ENCODE results near the gene ACER1. TPM values are rescaled to one million over a fixed set of nuclear protein-coding genes. Genes with fewer than 3 reads are reported as not detected.
"Not testable (repeated sequence)": the region's sequence is repeated elsewhere in the genome, so short reads cannot be mapped to it uniquely, and the experiment has no call there.

The ACER1 gene
- polyA plus RNA-seq, 1 donor (not counting 4 experiments of a cell fraction or from before 2014, with no cell fraction given), result 0.38 TPM

- no peaks in the 10 kb centered on the region for H4K20me1 ChIP-seq (ENCODE audit: control insufficient read depth, extremely low read depth, insufficient read depth, low read length)
- no peaks in the 10 kb centered on the region for H3K79me2 ChIP-seq (ENCODE audit: control insufficient read depth, insufficient read depth, low read length)
- no peak overlapping the region for H3K27ac ChIP-seq (ENCODE audit: control insufficient read depth, insufficient read depth, low read length)
- no peak overlapping the region for H3K4me2 ChIP-seq (ENCODE audit: control insufficient read depth, extremely low read depth, insufficient read depth, low read depth, low read length)
- no peak overlapping the region for H2AFZ ChIP-seq (ENCODE audit: control insufficient read depth, low read length)
- H3K9ac ChIP-seq (ENCODE audit: control insufficient read depth, extremely low read depth, insufficient read depth, low read length), result no peak overlapping the region
- TF ChIP-seq EZH2 (IDR thresholded peaks at IDR 0.05; ENCODE audit: low read length) (no peak), CTCF (optimal IDR thresholded peaks at IDR 0.05 in 1 of 3, IDR thresholded peaks at IDR 0.05 in 1 of 3, conservative IDR thresholded peaks at IDR 0.05 in 1 of 3; ENCODE audit: extremely low read depth in 1 of 3, insufficient read depth in 2 of 3, low read length in 3 of 3) (no peak)
- DNase-seq (ENCODE audit: low read depth, low spot score), result no peak
- H3K27me3 ChIP-seq (ENCODE audit: control insufficient read depth, extremely low read depth, insufficient read depth, low read length), result no peaks in the 10 kb centered on the region
- dilution Hi-C loops (cut with MboI; ENCODE audit: extremely low pct_ligation_motif_present, low sequenced_read_pairs), result loop anchor here (25.0 kb wide), 1 partner anchor 249 kb away; no protein-coding TSS in a partner anchor
- H3K4me3 ChIP-seq (ENCODE audit: control insufficient read depth in 2 of 3, extremely low read depth in 1 of 3, insufficient read depth in 2 of 3, low read depth in 1 of 3, low read length in 3 of 3), result no peak overlapping the region
- no peak for FAIRE-seq
- peaks cover 15% of the 10 kb centered on the region for H3K9me3 ChIP-seq (ENCODE audit: control insufficient read depth, low read depth, low read length)
- no peaks in the 10 kb centered on the region for H3K36me3 ChIP-seq (ENCODE audit: control insufficient read depth in 2 of 2, extremely low read depth in 1 of 2, insufficient read depth in 2 of 2, low read length in 2 of 2)
- H3K9me1 ChIP-seq (ENCODE audit: control insufficient read depth, extremely low read depth, insufficient read depth, low read length), result no peaks in the 10 kb centered on the region
- no peaks in the 10 kb centered on the region for H3K4me1 ChIP-seq (ENCODE audit: control insufficient read depth, extremely low read depth, insufficient read depth, low read length)
These were observed 46.7 kb downstream of the ACER1 start for GRCh38 chr19:6286676-6287075.

GRCh38 chr19:6282393-6282792, 51.0 kb downstream of the ACER1 start:
- H3K79me2 ChIP-seq (ENCODE audit: control insufficient read depth, insufficient read depth, low read length), result peaks cover 18% of the 10 kb centered on the region
- not testable (repeated sequence) for DNase-seq (ENCODE audit: low read depth, low spot score); H3K27me3 ChIP-seq (ENCODE audit: control insufficient read depth, extremely low read depth, insufficient read depth, low read length); H3K4me3 ChIP-seq (ENCODE audit: control insufficient read depth in 2 of 3, extremely low read depth in 1 of 3, insufficient read depth in 2 of 3, low read depth in 1 of 3, low read length in 3 of 3); H3K4me2 ChIP-seq (ENCODE audit: control insufficient read depth, extremely low read depth, insufficient read depth, low read depth, low read length); FAIRE-seq; H3K27ac ChIP-seq (ENCODE audit: control insufficient read depth, insufficient read depth, low read length); H2AFZ ChIP-seq (ENCODE audit: control insufficient read depth, low read length); H3K9ac ChIP-seq (ENCODE audit: control insufficient read depth, extremely low read depth, insufficient read depth, low read length); H3K4me1 ChIP-seq (ENCODE audit: control insufficient read depth, extremely low read depth, insufficient read depth, low read length); H3K9me3 ChIP-seq (ENCODE audit: control insufficient read depth, low read depth, low read length); H4K20me1 ChIP-seq (ENCODE audit: control insufficient read depth, extremely low read depth, insufficient read depth, low read length); H3K9me1 ChIP-seq (ENCODE audit: control insufficient read depth, extremely low read depth, insufficient read depth, low read length); H3K36me3 ChIP-seq (ENCODE audit: control insufficient read depth in 2 of 2, extremely low read depth in 1 of 2, insufficient read depth in 2 of 2, low read length in 2 of 2)
- dilution Hi-C loops (cut with MboI; ENCODE audit: extremely low pct_ligation_motif_present, low sequenced_read_pairs), result loop anchor here (25.0 kb wide), 1 partner anchor 245 kb away; no protein-coding TSS in a partner anchor

Measured in keratinocyte (primary cell).